Sigmoid colon (tissue), 4 donors: Measurements from ENCODE around the gene CASZ1.

Experiments used
- EP300 ChIP-seq, 4 donors: sonication (generic); formaldehyde crosslinking; IDR thresholded peaks; one replicate each; pipeline ENCODE4 v1.6.1; 2017; ENCODE audit warnings: antibody characterized with exemption in 4 of 4
- POLR2A ChIP-seq, 2 donors: fragments of 450-650 bp; IDR thresholded peaks; one replicate each; pipeline ENCODE4 v1.6.1; 2016; ENCODE audit warnings: antibody characterized with exemption in 2 of 2, mild to moderate bottlenecking in 2 of 2, moderate library complexity in 2 of 2
- POLR2AphosphoS5 ChIP-seq, 4 donors: sonication (generic); formaldehyde crosslinking; IDR thresholded peaks; one replicate each; pipeline ENCODE4 v1.6.1; 2017; ENCODE audit warnings: antibody characterized with exemption in 4 of 4

DNA sequence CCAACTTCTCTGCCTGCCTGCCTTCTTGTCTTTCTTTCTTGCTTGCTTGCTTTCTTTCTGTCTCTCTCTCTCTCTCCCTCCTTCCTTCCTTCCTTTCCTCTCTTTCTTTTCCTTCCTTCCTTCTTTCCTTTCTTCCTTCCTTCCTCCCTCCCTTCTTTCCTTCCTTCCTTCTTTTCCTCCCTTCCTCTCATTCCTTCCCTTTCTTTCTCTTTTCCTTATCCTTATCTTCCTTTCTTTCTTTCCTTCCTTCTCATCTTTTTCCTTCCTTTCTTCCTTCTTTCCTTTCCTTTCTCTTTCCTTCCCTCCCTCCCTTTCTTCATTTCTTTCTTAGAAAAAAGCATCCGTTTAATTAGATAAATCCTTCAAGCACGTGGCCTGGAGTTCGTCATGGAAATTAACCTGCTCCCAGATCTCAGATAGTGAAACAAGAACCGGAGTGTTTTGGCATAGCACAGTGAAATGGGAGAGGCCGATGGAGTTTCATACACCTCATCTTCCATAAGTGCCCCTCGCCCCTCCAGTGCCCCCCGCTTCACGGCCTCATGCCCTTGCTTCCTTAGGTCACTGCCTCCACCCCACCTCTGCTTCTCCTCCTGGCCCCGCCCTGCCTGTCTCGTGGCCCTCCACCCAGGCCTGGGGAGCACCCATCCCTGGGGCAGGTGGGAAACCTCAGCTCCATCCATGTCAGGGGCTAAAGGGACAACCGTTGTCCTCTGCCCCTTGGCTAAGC, 11.3 kb downstream of the CASZ1 start:
- TF ChIP-seq POLR2A (IDR thresholded peaks at IDR 0.05), result no peak
- TF ChIP-seq POLR2AphosphoS5 (IDR thresholded peaks at IDR 0.05), result peak in 2 of 4 donors; percentile 9 to 36
- TF ChIP-seq EP300 (IDR thresholded peaks at IDR 0.05), result peak in 1 of 4 donors; percentile 36
